Vagina (tissue), 2 donors: ENCODE results near the gene SFXN2. TPM values are rescaled to one million over a fixed set of nuclear protein-coding genes. Genes with fewer than 3 reads are reported as not detected.

Experiments used
- DNase-seq, 2 donors: peaks; one replicate each; pipeline ENCODE4 v3.0.0-alpha.2; 2017; ENCODE audit errors: extremely low spot score in 2 of 2
- H3K27ac ChIP-seq: fragments of 200-600 bp; sonication (generic); one replicate; pipeline ENCODE4 v1.5.1; 2019
- H3K27me3 ChIP-seq: fragments of 200-600 bp; sonication (generic); one replicate; pipeline ENCODE4 v1.5.1; 2019
- H3K36me3 ChIP-seq, 2 donors: fragments of 200-600 bp; sonication (generic); one replicate each; pipeline ENCODE4 v1.5.1; 2017 to 2019
- H3K4me1 ChIP-seq: fragments of 200-600 bp; sonication (generic); one replicate; pipeline ENCODE4 v1.5.1; 2019
- H3K4me3 ChIP-seq, 2 donors: fragments of 200-600 bp; sonication (generic); 1 replicate in 1 of 2; 2 replicates in 1 of 2; pipeline ENCODE4 v1.5.1; 2016 to 2019
- H3K9me3 ChIP-seq: fragments of 200-600 bp; sonication (generic); one replicate; pipeline ENCODE4 v1.5.1; 2019
- POLR2A ChIP-seq, 2 donors: fragments of 450-650 bp; IDR thresholded peaks; one replicate each; pipeline ENCODE4 v1.6.1; 2017; ENCODE audit warnings: antibody characterized with exemption in 2 of 2, mild to moderate bottlenecking in 2 of 2, moderate library complexity in 2 of 2
- POLR2AphosphoS5 ChIP-seq, 2 donors: sonication (generic); formaldehyde crosslinking; IDR thresholded peaks; one replicate each; pipeline ENCODE4 v1.9.0; 2017; ENCODE audit warnings: antibody characterized with exemption in 2 of 2, mild to moderate bottlenecking in 2 of 2, low read depth in 1 of 2; ENCODE audit not compliant: insufficient read depth in 1 of 2
- intact Hi-C: fragments of 100-400 bp; cut with DNase I; formaldehyde crosslinking; loops from one replicate; pipeline ENCODE4 v1.15.1; 2023
- total RNA-seq: library from RNA; depleted of rRNA; stranded (reverse); fragments of >200 nt; gene quantifications from one replicate; pipeline ENCODE4 v1.2.3, GENCODE V29; 2016
- TF ChIP-seq, protein P1 (sequence below), 3 experiments: fragments of 450-650 bp in 2 of 3; fragments of 200-600 bp in 1 of 3; sonication (generic) in 1 of 3; IDR thresholded peaks; one replicate each; pipeline ENCODE4 v1.5.1; 2017 to 2019; ENCODE audit warnings: antibody characterized with exemption in 3 of 3, mild to moderate bottlenecking in 2 of 3, moderate library complexity in 2 of 3

Gene SFXN2
- total RNA-seq, 1 donor from 2014 or later, result 6.4 TPM

- no peak for DNase-seq
- TF ChIP-seq, protein P1, sequence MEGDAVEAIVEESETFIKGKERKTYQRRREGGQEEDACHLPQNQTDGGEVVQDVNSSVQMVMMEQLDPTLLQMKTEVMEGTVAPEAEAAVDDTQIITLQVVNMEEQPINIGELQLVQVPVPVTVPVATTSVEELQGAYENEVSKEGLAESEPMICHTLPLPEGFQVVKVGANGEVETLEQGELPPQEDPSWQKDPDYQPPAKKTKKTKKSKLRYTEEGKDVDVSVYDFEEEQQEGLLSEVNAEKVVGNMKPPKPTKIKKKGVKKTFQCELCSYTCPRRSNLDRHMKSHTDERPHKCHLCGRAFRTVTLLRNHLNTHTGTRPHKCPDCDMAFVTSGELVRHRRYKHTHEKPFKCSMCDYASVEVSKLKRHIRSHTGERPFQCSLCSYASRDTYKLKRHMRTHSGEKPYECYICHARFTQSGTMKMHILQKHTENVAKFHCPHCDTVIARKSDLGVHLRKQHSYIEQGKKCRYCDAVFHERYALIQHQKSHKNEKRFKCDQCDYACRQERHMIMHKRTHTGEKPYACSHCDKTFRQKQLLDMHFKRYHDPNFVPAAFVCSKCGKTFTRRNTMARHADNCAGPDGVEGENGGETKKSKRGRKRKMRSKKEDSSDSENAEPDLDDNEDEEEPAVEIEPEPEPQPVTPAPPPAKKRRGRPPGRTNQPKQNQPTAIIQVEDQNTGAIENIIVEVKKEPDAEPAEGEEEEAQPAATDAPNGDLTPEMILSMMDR (IDR thresholded peaks at IDR 0.05), result no peak
- no peak for TF ChIP-seq POLR2AphosphoS5 (IDR thresholded peaks at IDR 0.05; ENCODE audit: insufficient read depth in 1 of 2, low read depth in 1 of 2)
- no peak for TF ChIP-seq POLR2A (IDR thresholded peaks at IDR 0.05)
- Histone ChIP-seq H3K4me3 (peak overlapping the region in 1 of 2 donors; percentile 1), H3K27ac (peak overlapping the region; percentile 71), H3K36me3 (no peaks in the 10 kb centered on the region), H3K4me1 (peaks cover 68% of the 10 kb centered on the region), H3K9me3 (no peaks in the 10 kb centered on the region), H3K27me3 (no peaks in the 10 kb centered on the region)
- intact Hi-C loops, result no loop called here
Measured at GRCh38 chr10:102677331-102678067, 36.9 kb upstream of the SFXN2 start.

DNA sequence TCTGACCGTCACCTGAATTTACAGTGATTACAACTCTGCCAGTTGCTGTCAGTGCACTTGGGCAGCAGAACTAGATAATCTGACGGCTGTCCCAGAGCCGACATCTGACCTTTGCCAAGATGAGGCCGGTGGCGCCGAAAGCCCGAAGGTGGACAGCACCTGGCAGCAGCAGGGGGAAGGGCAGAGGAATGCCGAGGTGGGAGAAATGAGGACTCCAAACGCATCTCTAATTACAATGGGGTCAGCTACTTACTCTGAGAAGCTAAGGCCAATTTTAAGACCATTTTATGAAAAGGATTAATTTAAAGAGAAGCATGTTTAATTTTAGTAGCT is 36.4 kb upstream of the SFXN2 start:
- DNase-seq, result no peak
- no peaks in the 10 kb centered on the region for H3K9me3 ChIP-seq
- H3K4me3 ChIP-seq, result no peak overlapping the region
- H3K27me3 ChIP-seq, result no peaks in the 10 kb centered on the region
- H3K4me1 ChIP-seq, result peaks cover 63% of the 10 kb centered on the region
- intact Hi-C loops, result no loop called here
- peak overlapping the region; percentile 71 for H3K27ac ChIP-seq
- no peaks in the 10 kb centered on the region for H3K36me3 ChIP-seq
- no peak for TF ChIP-seq POLR2A (IDR thresholded peaks at IDR 0.05)
- TF ChIP-seq, protein P1 (IDR thresholded peaks at IDR 0.05), result no peak
- no peak for TF ChIP-seq POLR2AphosphoS5 (IDR thresholded peaks at IDR 0.05; ENCODE audit: insufficient read depth in 1 of 2, low read depth in 1 of 2)

GRCh38 chr10:102678842-102679289 is 35.6 kb upstream of the SFXN2 start:
- TF ChIP-seq, protein P1 (IDR thresholded peaks at IDR 0.05), result peak in 2 of 3 experiments; percentile 33 to 63
- no peak for TF ChIP-seq POLR2A (IDR thresholded peaks at IDR 0.05)
- peak in 1 of 2 donors; percentile 25 for TF ChIP-seq POLR2AphosphoS5 (IDR thresholded peaks at IDR 0.05; ENCODE audit: insufficient read depth in 1 of 2, low read depth in 1 of 2)
- intact Hi-C loops, result no loop called here
- H3K9me3 ChIP-seq, result no peaks in the 10 kb centered on the region
- peak overlapping the region; percentile 64 for H3K27ac ChIP-seq
- no peak overlapping the region for H3K4me3 ChIP-seq
- H3K4me1 ChIP-seq, result peaks cover 55% of the 10 kb centered on the region
- no peaks in the 10 kb centered on the region for H3K36me3 ChIP-seq
- H3K27me3 ChIP-seq, result no peaks in the 10 kb centered on the region
- DNase-seq, result no peak

DNA sequence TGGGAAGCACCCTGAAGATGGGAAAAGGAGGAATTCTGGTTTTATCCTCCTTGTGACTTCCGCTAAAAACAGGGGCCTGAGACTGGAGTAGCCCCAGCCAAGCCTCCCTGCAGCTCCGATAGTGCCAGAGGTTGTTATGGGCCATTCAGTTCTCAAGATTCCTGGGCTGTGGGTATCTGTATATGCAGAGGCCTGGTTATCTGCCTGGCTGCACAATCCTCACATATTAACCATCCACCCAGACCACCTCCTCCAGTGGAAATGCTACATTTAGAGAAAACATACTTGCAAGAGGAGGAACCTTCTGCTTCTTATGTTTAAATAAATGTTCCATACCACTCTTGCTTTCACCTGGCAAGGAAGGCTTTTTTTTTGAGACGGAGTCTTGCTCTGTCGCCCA is 34.8 kb upstream of the SFXN2 start:
- Histone ChIP-seq H3K4me3 (no peak overlapping the region), H3K4me1 (peaks cover 47% of the 10 kb centered on the region), H3K9me3 (no peaks in the 10 kb centered on the region), H3K27ac (peak overlapping the region; percentile 64), H3K27me3 (no peaks in the 10 kb centered on the region), H3K36me3 (peaks cover 0 to 3% of the 10 kb centered on the region in 2 donors)
- intact Hi-C loops, result no loop called here
- no peak for DNase-seq
- TF ChIP-seq POLR2AphosphoS5 (IDR thresholded peaks at IDR 0.05; ENCODE audit: insufficient read depth in 1 of 2, low read depth in 1 of 2), result no peak
- TF ChIP-seq, protein P1 (IDR thresholded peaks at IDR 0.05), result no peak
- no peak for TF ChIP-seq POLR2A (IDR thresholded peaks at IDR 0.05)

- H3K27ac ChIP-seq, result no peak overlapping the region
- TF ChIP-seq POLR2A (IDR thresholded peaks at IDR 0.05) (no peak), POLR2AphosphoS5 (IDR thresholded peaks at IDR 0.05; ENCODE audit: insufficient read depth in 1 of 2, low read depth in 1 of 2) (no peak)
- TF ChIP-seq, protein P1 (IDR thresholded peaks at IDR 0.05), result no peak
- H3K4me3 ChIP-seq, result no peak overlapping the region
- peaks cover 0 to 14% of the 10 kb centered on the region in 2 donors for H3K36me3 ChIP-seq
- H3K9me3 ChIP-seq, result no peaks in the 10 kb centered on the region
- no peak for DNase-seq
- peaks cover 29% of the 10 kb centered on the region for H3K4me1 ChIP-seq
- H3K27me3 ChIP-seq, result no peaks in the 10 kb centered on the region
- intact Hi-C loops, result no loop called here
Measured at GRCh38 chr10:102681696-102682095, 32.7 kb upstream of the SFXN2 start.
